ENCODE results near the gene BLACAT1. TPM values are rescaled to one million over a fixed set of nuclear protein-coding genes. Genes with fewer than 3 reads are reported as not detected.

Gene BLACAT1
- total RNA-seq, 2 donors from 2014 or later, result 0.20 to 0.37 TPM

- no peak overlapping the region for H3K9ac ChIP-seq (ENCODE audit: low read depth in 2 of 2, low read length in 2 of 2)
- no peaks in the 10 kb centered on the region for H3K4me1 ChIP-seq
- intact Hi-C loops (cut with DNase I), result no loop called here
- H3K27ac ChIP-seq, result no peak overlapping the region
- H3K36me3 ChIP-seq, result no peaks in the 10 kb centered on the region
- H3K4me3 ChIP-seq, result no peak overlapping the region
- no peak for TF ChIP-seq CTCF (IDR thresholded peaks at IDR 0.05)
- no peaks in the 10 kb centered on the region for H3K27me3 ChIP-seq
- DNase-seq, result no peak
- no peaks in the 10 kb centered on the region for H3K9me3 ChIP-seq
Observed at GRCh38 chr1:205473475-205473874, 17.6 kb upstream of the BLACAT1 start.

GRCh38 chr1:205472737-205473441 lies 17.0 kb upstream of the BLACAT1 start:
- no peaks in the 10 kb centered on the region for H3K27me3 ChIP-seq
- DNase-seq, result no peak
- intact Hi-C loops (cut with DNase I), result no loop called here

GRCh38 chr1:205470131-205470530 lies 14.3 kb upstream of the BLACAT1 start:
- Histone ChIP-seq H3K4me1 (no peaks in the 10 kb centered on the region), H3K36me3 (no peaks in the 10 kb centered on the region), H3K9ac (ENCODE audit: low read depth in 2 of 2, low read length in 2 of 2) (no peak overlapping the region), H3K4me3 (no peak overlapping the region), H3K27ac (no peak overlapping the region), H3K27me3 (no peaks in the 10 kb centered on the region), H3K9me3 (no peaks in the 10 kb centered on the region)
- TF ChIP-seq CTCF (IDR thresholded peaks at IDR 0.05), result no peak
- intact Hi-C loops (cut with DNase I), result no loop called here
- DNase-seq, result no peak

More at GRCh38 chr1:205472737-205473441, 17.0 kb upstream of the BLACAT1 start:
- TF ChIP-seq CTCF (IDR thresholded peaks at IDR 0.05), result no peak
- no peak overlapping the region for H3K27ac ChIP-seq
- no peak overlapping the region for H3K9ac ChIP-seq (ENCODE audit: low read depth in 2 of 2, low read length in 2 of 2)
- no peaks in the 10 kb centered on the region for H3K4me1 ChIP-seq
- no peaks in the 10 kb centered on the region for H3K36me3 ChIP-seq
- H3K9me3 ChIP-seq, result no peaks in the 10 kb centered on the region
- H3K4me3 ChIP-seq, result no peak overlapping the region

GRCh38 chr1:205466595-205467220 lies 10.9 kb upstream of the BLACAT1 start:
- Histone ChIP-seq H3K4me1 (no peaks in the 10 kb centered on the region), H3K4me3 (no peak overlapping the region), H3K27ac (no peak overlapping the region), H3K27me3 (no peaks in the 10 kb centered on the region), H3K36me3 (no peaks in the 10 kb centered on the region), H3K9ac (ENCODE audit: low read depth in 2 of 2, low read length in 2 of 2) (no peak overlapping the region), H3K9me3 (no peaks in the 10 kb centered on the region)
- intact Hi-C loops (cut with DNase I), result no loop called here
- no peak for TF ChIP-seq CTCF (IDR thresholded peaks at IDR 0.05)
- no peak for DNase-seq

- H3K4me1 ChIP-seq, result no peaks in the 10 kb centered on the region
- no peaks in the 10 kb centered on the region for H3K36me3 ChIP-seq
- H3K9ac ChIP-seq (ENCODE audit: low read depth in 2 of 2, low read length in 2 of 2), result no peak overlapping the region
- H3K9me3 ChIP-seq, result no peaks in the 10 kb centered on the region
- intact Hi-C loops (cut with DNase I), result no loop called here
- TF ChIP-seq CTCF (IDR thresholded peaks at IDR 0.05), result no peak
- H3K27ac ChIP-seq, result no peak overlapping the region
- no peak overlapping the region for H3K4me3 ChIP-seq
- DNase-seq, result no peak
- H3K27me3 ChIP-seq, result no peaks in the 10 kb centered on the region
Observed at GRCh38 chr1:205465392-205465791, 9.5 kb upstream of the BLACAT1 start.
